Naive thymus-derived CD4-positive, alpha-beta T cell (primary cell): ENCODE data around the gene TMEM131L. TPM values are rescaled to one million over a fixed set of nuclear protein-coding genes. Genes with fewer than 3 reads are reported as not detected.

Experiments
- ATAC-seq: fragments of 150-1000 bp; cut with Tn5 transposase; 2 replicates; pipeline ENCODE4 v1.10.0; 2021; ENCODE audit warnings: mild to moderate bottlenecking, moderate library complexity
- CTCF ChIA-PET: fragments of 350-600 bp; sonication (Branson Sonifier 250); formaldehyde crosslinking; loops from one replicate; lab custom pipeline; 2021; ENCODE audit warnings: antibody characterized with exemption; lab: Charles Lee
- POLR2A ChIA-PET: fragments of 350-600 bp; sonication (Branson Sonifier 250); formaldehyde crosslinking; loops from one replicate; lab custom pipeline; 2021; ENCODE audit warnings: antibody characterized with exemption, inconsistent platforms; lab: Charles Lee
- DNase-seq, 9 donors: peaks; one replicate each; pipeline versions ENCODE4 v3.0.0 to v3.0.0-alpha.2; 2020 to 2022; ENCODE audit warnings: mixed read lengths in 1 of 9
- H3K27ac ChIP-seq: one replicate; pipeline ENCODE4 v1.7.0; 2013; ENCODE audit warnings: mild to moderate bottlenecking, low read depth, low read length, moderate library complexity
- H3K27me3 ChIP-seq, 2 donors: one replicate each; pipeline ENCODE4 v1.7.0; 2013; ENCODE audit warnings: low read length in 2 of 2, mild to moderate bottlenecking in 2 of 2, moderate library complexity in 2 of 2; ENCODE audit not compliant: control insufficient read depth in 2 of 2, insufficient read depth in 2 of 2
- H3K36me3 ChIP-seq, 3 experiments: 1 replicate in 2 of 3; 2 replicates in 1 of 3; pipeline ENCODE4 v1.7.0; 2013; ENCODE audit warnings: low read length in 3 of 3, mild to moderate bottlenecking in 3 of 3, moderate library complexity in 1 of 3; ENCODE audit not compliant: insufficient read depth in 3 of 3, control insufficient read depth in 2 of 3
- H3K4me1 ChIP-seq, 2 donors: one replicate each; pipeline ENCODE4 v1.7.0; 2013; ENCODE audit warnings: low read length in 2 of 2, mild to moderate bottlenecking in 2 of 2, moderate library complexity in 1 of 2; ENCODE audit not compliant: control insufficient read depth in 2 of 2, insufficient read depth in 2 of 2
- H3K4me3 ChIP-seq: 2 replicates; pipeline ENCODE4 v1.7.0; 2013; ENCODE audit warnings: mild to moderate bottlenecking, low read length
- H3K9me3 ChIP-seq, 3 experiments: 1 replicate in 2 of 3; 2 replicates in 1 of 3; pipeline ENCODE4 v1.7.0; 2013; ENCODE audit warnings: low read length in 3 of 3; ENCODE audit not compliant: control insufficient read depth in 2 of 3
- H3K27ac Mint-ChIP-seq, 9 donors: one replicate each; pipeline ENCODE4 v1.8.0; 2020 to 2022; ENCODE audit warnings: mixed read lengths in 9 of 9, mild to moderate bottlenecking in 8 of 9, moderate library complexity in 5 of 9, inconsistent platforms in 2 of 9
- H3K27me3 Mint-ChIP-seq, 5 donors: one replicate each; pipeline ENCODE4 v1.8.0; 2021 to 2022; ENCODE audit warnings: mixed read lengths in 5 of 5, mild to moderate bottlenecking in 1 of 5
- H3K36me3 Mint-ChIP-seq, 5 donors: one replicate each; pipeline ENCODE4 v1.8.0; 2020 to 2022; ENCODE audit warnings: mixed read lengths in 5 of 5, mild to moderate bottlenecking in 3 of 5, inconsistent platforms in 1 of 5
- H3K4me1 Mint-ChIP-seq, 7 donors: one replicate each; pipeline ENCODE4 v1.8.0; 2020 to 2022; ENCODE audit warnings: mixed read lengths in 7 of 7, mild to moderate bottlenecking in 3 of 7, inconsistent platforms in 1 of 7
- H3K4me3 Mint-ChIP-seq, 10 donors: one replicate each; pipeline ENCODE4 v1.8.0; 2020 to 2022; ENCODE audit warnings: mild to moderate bottlenecking in 10 of 10, mixed read lengths in 10 of 10, moderate library complexity in 6 of 10, inconsistent platforms in 2 of 10
- H3K9me3 Mint-ChIP-seq, 11 donors: one replicate each; pipeline ENCODE4 v1.8.0; 2020 to 2022; ENCODE audit warnings: mixed read lengths in 11 of 11, mild to moderate bottlenecking in 4 of 11, inconsistent platforms in 1 of 11, moderate library complexity in 1 of 11
- intact Hi-C, 2 donors: fragments of 100-400 bp; cut with micrococcal nuclease; formaldehyde crosslinking; loops; one replicate each; pipeline ENCODE4 v1.15.1; 2023
- polyA plus RNA-seq, 2 donors: library from polyadenylated mRNA; unstranded; fragments of 300-500 nt; fragmentation: Illumina TruSeq; gene quantifications; one replicate each; pipeline ENCODE4 v1.2.3, GENCODE V29; 2021
- total RNA-seq, 6 experiments: library from RNA in 5 of 6; stranded (reverse) in 5 of 6; gene quantifications; 1 replicate in 5 of 6; 2 replicates in 1 of 6; pipeline ENCODE4 v1.2.3 and lab custom pipeline; 2021 to 2026

The TMEM131L gene
- total and polyA plus RNA-seq, 7 experiments from 2014 or later: 45.7 to 111 (median 87.9) TPM

GRCh38 chr4:153520801-153521329, 54.7 kb downstream of the TMEM131L start:
- ATAC-seq (no peak), DNase-seq (no peak)
- Histone ChIP-seq H3K27me3 (no peaks in the 10 kb centered on the region), H3K9me3 (no peaks in the 10 kb centered on the region), H3K27ac (peak overlapping the region; percentile 68), H3K36me3 (peaks cover 0 to 5% (median 4%) of the 10 kb centered on the region in 3 experiments), H3K4me1 (peaks cover 71 to 82% of the 10 kb centered on the region in 2 donors), H3K4me3 (peak overlapping the region; percentile 50)
- ChIA-PET POLR2A (interaction anchor here (0.6 to 13.5 kb wide), 10 partner anchors 7 to 105 kb away, joined by 3 to 122 read pairs (median 6); partner anchors contain the start of gene TMEM131L), CTCF (interaction anchor here (0.6 to 2.1 kb wide), 6 partner anchors 23 to 53 kb away, joined by 3 to 7 read pairs (median 4); no protein-coding TSS in a partner anchor)
- no peaks in the 10 kb centered on the region for H3K27me3 Mint-ChIP-seq
- H3K4me3 Mint-ChIP-seq: peak overlapping the region; percentile 70 to 90 (median 84)
- H3K9me3 Mint-ChIP-seq: no peaks in the 10 kb centered on the region
- H3K36me3 Mint-ChIP-seq: peaks cover 3 to 13% (median 4%) of the 10 kb centered on the region in 5 donors
- intact Hi-C loops: loop anchor here in 1 of 2 donors (1.0 to 5.0 kb wide), 2 partner anchors 34 to 88 kb away; no protein-coding TSS in a partner anchor
- peaks cover 76 to 91% (median 88%) of the 10 kb centered on the region in 7 donors for H3K4me1 Mint-ChIP-seq
- peak overlapping the region; percentile 88 to 96 (median 93) for H3K27ac Mint-ChIP-seq

- Mint-ChIP-seq H3K27ac (peak overlapping the region; percentile 88 to 96 (median 93)), H3K4me3 (peak overlapping the region; percentile 80 to 90 (median 84)), H3K9me3 (peaks cover 0 to 2% (median 0%) of the 10 kb centered on the region in 11 donors), H3K36me3 (peaks cover 3 to 17% (median 4%) of the 10 kb centered on the region in 5 donors), H3K27me3 (no peaks in the 10 kb centered on the region), H3K4me1 (peaks cover 82 to 96% (median 93%) of the 10 kb centered on the region in 7 donors)
- DNase-seq: peak in 6 of 9 donors; percentile 40 to 66 (median 47)
- H3K27ac ChIP-seq: peak overlapping the region; percentile 68
- H3K9me3 ChIP-seq: no peaks in the 10 kb centered on the region
- H3K4me3 ChIP-seq: peak overlapping the region; percentile 50
- intact Hi-C loops: loop anchor here in 1 of 2 donors (1.0 to 5.0 kb wide), 2 partner anchors 34 to 88 kb away; no protein-coding TSS in a partner anchor
- peaks cover 71 to 84% of the 10 kb centered on the region in 2 donors for H3K4me1 ChIP-seq
- H3K27me3 ChIP-seq: no peaks in the 10 kb centered on the region
- peak; percentile 31 for ATAC-seq
- peaks cover 0 to 5% (median 0%) of the 10 kb centered on the region in 3 experiments for H3K36me3 ChIP-seq
- ChIA-PET POLR2A (interaction anchor here (0.7 to 13.5 kb wide), 14 partner anchors 8 to 105 kb away, joined by 3 to 122 read pairs (median 4); partner anchors contain the start of gene TMEM131L), CTCF (interaction anchor here (1.0 to 1.5 kb wide), 5 partner anchors 7 to 52 kb away, joined by 3 to 5 read pairs (median 4); no protein-coding TSS in a partner anchor)
Observed at GRCh38 chr4:153521478-153521877, 55.3 kb downstream of the TMEM131L start.

- H3K27ac Mint-ChIP-seq: peak overlapping the region; percentile 88 to 96 (median 93)
- peaks cover 0 to 2% (median 0%) of the 10 kb centered on the region in 11 donors for H3K9me3 Mint-ChIP-seq
- Histone ChIP-seq H3K27ac (peak overlapping the region; percentile 68), H3K36me3 (peaks cover 0 to 2% (median 0%) of the 10 kb centered on the region in 3 experiments), H3K27me3 (no peaks in the 10 kb centered on the region), H3K4me1 (peaks cover 75 to 87% of the 10 kb centered on the region in 2 donors), H3K4me3 (peak overlapping the region; percentile 50), H3K9me3 (no peaks in the 10 kb centered on the region)
- H3K4me3 Mint-ChIP-seq: peak overlapping the region; percentile 80 to 90 (median 84)
- H3K27me3 Mint-ChIP-seq: no peaks in the 10 kb centered on the region
- CTCF ChIA-PET: interaction anchor here (0.6 to 1.5 kb wide), 9 partner anchors 8 to 89 kb away, joined by 3 to 5 read pairs (median 3); no protein-coding TSS in a partner anchor
- H3K4me1 Mint-ChIP-seq: peaks cover 85 to 99% (median 98%) of the 10 kb centered on the region in 7 donors
- intact Hi-C loops: loop anchor here (1.0 to 5.0 kb wide), 13 partner anchors 8 to 177 kb away; partner anchors contain the start of gene MND1 (in 1 of the 2)
- H3K36me3 Mint-ChIP-seq: peaks cover 4 to 23% (median 9%) of the 10 kb centered on the region in 5 donors
- ATAC-seq: peak; percentile 73
- peak in 8 of 9 donors; percentile 52 to 82 (median 78) for DNase-seq
- POLR2A ChIA-PET: interaction anchor here (0.9 to 13.5 kb wide), 16 partner anchors 8 to 66 kb away, joined by 3 to 122 read pairs (median 4); partner anchors contain the start of gene TMEM131L
Observed at GRCh38 chr4:153521999-153522801, 56.0 kb downstream of the TMEM131L start.

GRCh38 chr4:153522802-153523094, 56.6 kb downstream of the TMEM131L start:
- Mint-ChIP-seq H3K4me3 (peak overlapping the region; percentile 80 to 90 (median 84)), H3K27me3 (no peaks in the 10 kb centered on the region), H3K36me3 (peaks cover 4 to 26% (median 12%) of the 10 kb centered on the region in 5 donors)

GRCh38 chr4:153523164-153523796, 57.1 kb downstream of the TMEM131L start:
- Mint-ChIP-seq H3K4me3 (peak overlapping the region; percentile 39 to 90 (median 83)), H3K27me3 (no peaks in the 10 kb centered on the region), H3K9me3 (peaks cover 0 to 2% (median 0%) of the 10 kb centered on the region in 11 donors), H3K4me1 (peaks cover 86 to 99% (median 98%) of the 10 kb centered on the region in 7 donors), H3K36me3 (peaks cover 4 to 31% (median 13%) of the 10 kb centered on the region in 5 donors), H3K27ac (peak overlapping the region; percentile 88 to 96 (median 93))
- H3K4me3 ChIP-seq: peak overlapping the region; percentile 50
- H3K27me3 ChIP-seq: no peaks in the 10 kb centered on the region
- ATAC-seq: no peak
- no peaks in the 10 kb centered on the region for H3K9me3 ChIP-seq
- peak overlapping the region; percentile 68 for H3K27ac ChIP-seq
- H3K36me3 ChIP-seq: no peaks in the 10 kb centered on the region
- intact Hi-C loops: loop anchor here (2.0 to 5.0 kb wide), 5 partner anchors 14 to 178 kb away; partner anchors contain the start of gene MND1 (in 1 of the 2)
- CTCF ChIA-PET: interaction anchor here (0.5 to 1.4 kb wide), 4 partner anchors 8 to 89 kb away, joined by 3 to 5 read pairs (median 4); no protein-coding TSS in a partner anchor
- POLR2A ChIA-PET: interaction anchor here (0.6 to 13.5 kb wide), 15 partner anchors 7 to 1088 kb away, joined by 3 to 122 read pairs (median 4); partner anchors contain the start of gene TMEM131L
- DNase-seq: no peak
- peaks cover 77 to 87% of the 10 kb centered on the region in 2 donors for H3K4me1 ChIP-seq

More at GRCh38 chr4:153522802-153523094, 56.6 kb downstream of the TMEM131L start:
- POLR2A ChIA-PET: interaction anchor here (0.6 to 13.5 kb wide), 14 partner anchors 8 to 1088 kb away, joined by 3 to 122 read pairs (median 4); partner anchors contain the start of gene TMEM131L
- intact Hi-C loops: loop anchor here (1.0 to 5.0 kb wide), 12 partner anchors 8 to 178 kb away; partner anchors contain the start of gene MND1 (in 1 of the 2)
- Mint-ChIP-seq H3K9me3 (peaks cover 0 to 2% (median 0%) of the 10 kb centered on the region in 11 donors), H3K4me1 (peaks cover 85 to 99% (median 98%) of the 10 kb centered on the region in 7 donors), H3K27ac (peak overlapping the region; percentile 88 to 96 (median 93))
- Histone ChIP-seq H3K36me3 (no peaks in the 10 kb centered on the region), H3K4me1 (peaks cover 78 to 87% of the 10 kb centered on the region in 2 donors), H3K4me3 (peak overlapping the region; percentile 50), H3K27ac (peak overlapping the region; percentile 68), H3K9me3 (no peaks in the 10 kb centered on the region), H3K27me3 (no peaks in the 10 kb centered on the region)
- peak in 3 of 9 donors; percentile 11 to 66 (median 58) for DNase-seq
- peak; percentile 69 for ATAC-seq
- CTCF ChIA-PET: interaction anchor here (1.0 to 1.4 kb wide), 4 partner anchors 8 to 51 kb away, joined by 3 to 5 read pairs (median 4); no protein-coding TSS in a partner anchor
